PC-9 (cell line): ENCODE measurements around the gene DOC2B.

Source experiments
- CTCF ChIP-seq: fragments of 200-600 bp; sonication (generic); conservative IDR thresholded peaks from 2 replicates; pipeline ENCODE4 v1.6.1; 2017; ENCODE audit warnings: mixed run types, antibody characterized with exemption, mild to moderate bottlenecking, moderate library complexity
- EZH2 ChIP-seq: fragments of 200-600 bp; sonication (generic); IDR thresholded peaks from 2 replicates; pipeline ENCODE4 v1.8.0; 2017; ENCODE audit warnings: antibody characterized with exemption, low read depth

- TF ChIP-seq CTCF (no peak), EZH2 (no peak)
Observed at GRCh38 chr17:142102-142661, 39.3 kb downstream of the DOC2B start.
